K562 (cell line): Measurements from ENCODE around the gene RREB1. TPM values are rescaled to one million over a fixed set of nuclear protein-coding genes. Genes with fewer than 3 reads are reported as not detected.

ENCODE experiments used
- C11orf30 ChIP-seq: fragments of 450-650 bp; IDR thresholded peaks from 2 replicates; pipeline ENCODE4 v1.6.1; 2016; ENCODE audit warnings: low read depth, mild to moderate bottlenecking
- CEBPB ChIP-seq: fragments of 450-650 bp; IDR thresholded peaks from 2 replicates; pipeline ENCODE4 v1.6.1; 2016; ENCODE audit warnings: missing genetic modification characterization, missing compliant biosample characterization
- CREBBP ChIP-seq: IDR thresholded peaks from one replicate; pipeline ENCODE4 v1.6.1; 2012; ENCODE audit warnings: low read depth, mild to moderate bottlenecking, control low read depth, inconsistent platforms, low read length
- CTCF ChIP-seq, 3 experiments: IDR thresholded peaks in 2 of 3; conservative IDR thresholded peaks in 1 of 3; 2 replicates each; pipeline ENCODE4 v1.5.1; 2011 to 2012; ENCODE audit warnings: low read length in 3 of 3, mild to moderate bottlenecking in 3 of 3, control low read depth in 2 of 3, improper control_type of control experiment in 1 of 3, inconsistent platforms in 1 of 3, low read depth in 1 of 3, mixed read lengths in 1 of 3, moderate library complexity in 1 of 3; ENCODE audit not compliant: insufficient read depth in 2 of 3
- CXXC5 ChIP-seq: fragments of 250-450 bp; sonication (Bioruptor Pico); IDR thresholded peaks from 2 replicates; pipeline ENCODE4 v1.8.0; 2022; ENCODE audit warnings: inconsistent platforms, mild to moderate bottlenecking, moderate library complexity
- DDX20 ChIP-seq: fragments of 450-650 bp; IDR thresholded peaks from 2 replicates; pipeline ENCODE4 v1.6.1; 2016; ENCODE audit warnings: missing genetic modification characterization, low read depth, mild to moderate bottlenecking, missing compliant biosample characterization, moderate library complexity
- EGR1 ChIP-seq: fragments of 450-650 bp; conservative IDR thresholded peaks from 2 replicates; pipeline ENCODE4 v1.6.1; 2017; ENCODE audit warnings: mild to moderate bottlenecking
- FIP1L1 ChIP-seq: fragments of 200-400 bp; formaldehyde crosslinking; IDR thresholded peaks from 2 replicates; pipeline ENCODE4 v1.6.1; 2018; ENCODE audit warnings: mild to moderate bottlenecking, low read depth, low read length; ENCODE audit not compliant: poor library complexity, severe bottlenecking
- GATAD2B ChIP-seq: fragments of 450-650 bp; IDR thresholded peaks from 2 replicates; pipeline ENCODE4 v1.6.1; 2017; ENCODE audit warnings: mild to moderate bottlenecking, borderline replicate concordance
- POLR3A ChIP-seq: IDR thresholded peaks from 2 replicates; pipeline ENCODE4 v1.6.1; 2011; ENCODE audit warnings: borderline replicate concordance, mild to moderate bottlenecking, moderate library complexity; ENCODE audit not compliant: insufficient read length, insufficient read depth; ENCODE audit errors: extremely low read depth
- PRPF4 ChIP-seq: fragments of 200-400 bp; formaldehyde crosslinking; IDR thresholded peaks from one replicate; pipeline ENCODE4 v1.6.1; 2017; ENCODE audit warnings: low read length, low read depth, mild to moderate bottlenecking; ENCODE audit not compliant: insufficient read depth, poor library complexity, severe bottlenecking
- RBM25 ChIP-seq: fragments of 200-400 bp; formaldehyde crosslinking; IDR thresholded peaks from 2 replicates; pipeline ENCODE4 v1.6.1; 2018; ENCODE audit warnings: low read length, low read depth, moderate library complexity; ENCODE audit not compliant: severe bottlenecking
- RHOXF2B ChIP-seq: fragments of 250-450 bp; sonication (Bioruptor Pico); conservative IDR thresholded peaks from 2 replicates; pipeline ENCODE4 v1.5.1; 2021
- SRSF1 ChIP-seq: fragments of 200-400 bp; formaldehyde crosslinking; IDR thresholded peaks from 2 replicates; pipeline ENCODE4 v1.6.1; 2017; ENCODE audit warnings: mild to moderate bottlenecking, low read depth, low read length, moderate library complexity
- SRSF9 ChIP-seq: fragments of 200-400 bp; formaldehyde crosslinking; IDR thresholded peaks from 2 replicates; pipeline ENCODE4 v1.6.1; 2017; ENCODE audit warnings: low read depth, low read length, borderline replicate concordance
- TCF7L2 ChIP-seq: fragments of 150-350 bp; IDR thresholded peaks from 2 replicates; pipeline ENCODE4 v1.6.1; 2016; ENCODE audit warnings: low read depth, mild to moderate bottlenecking, low read length, moderate library complexity
- TRIM28 ChIP-seq: fragments of 450-650 bp; IDR thresholded peaks from 2 replicates; pipeline ENCODE4 v1.6.1; 2017
- XRCC5 ChIP-seq: fragments of 200-400 bp; formaldehyde crosslinking; IDR thresholded peaks from 2 replicates; pipeline ENCODE4 v1.6.1; 2017; ENCODE audit warnings: low read depth, mild to moderate bottlenecking, low read length
- ZEB2 ChIP-seq: fragments of 450-650 bp; IDR thresholded peaks from 2 replicates; pipeline ENCODE4 v1.6.1; 2016
- ZKSCAN8 ChIP-seq: fragments of 200-800 bp; sonication (Bioruptor generic); IDR thresholded peaks from 2 replicates; pipeline ENCODE4 v1.6.1; 2016; ENCODE audit warnings: missing genetic modification characterization, missing compliant biosample characterization
- ZNF324 ChIP-seq: fragments of 250-450 bp; sonication (Bioruptor Pico); IDR thresholded peaks from 2 replicates; pipeline ENCODE4 v1.4.0; 2020; ENCODE audit warnings: mild to moderate bottlenecking
- ZNF395 ChIP-seq: fragments of 200-800 bp; sonication (Bioruptor generic); IDR thresholded peaks from 2 replicates; pipeline ENCODE4 v1.6.1; 2017; ENCODE audit warnings: missing genetic modification characterization, missing compliant biosample characterization
- ZNF778 ChIP-seq: fragments of 450-650 bp; formaldehyde crosslinking; IDR thresholded peaks from 2 replicates; pipeline ENCODE4 v1.4.0; 2020; ENCODE audit warnings: mild to moderate bottlenecking, moderate library complexity
- polyA plus RNA-seq, 8 experiments: library from polyadenylated mRNA; depleted of rRNA in 4 of 8; stranded (reverse) in 5 of 8; unstranded in 3 of 8; fragments of >200 nt; fragmentation: Nextera tagmentation in 2 of 8; fragmentation: Illumina TruSeq in 1 of 8; extraction: Ambion mirVana in 2 of 8; extraction: Trizol in 1 of 8; gene quantifications; 2 replicates each; pipeline versions ENCODE4 v1.2.1 to v1.2.3, GENCODE V29; 2011 to 2014; ENCODE audit warnings: inconsistent platforms in 1 of 8, missing spikeins in 1 of 8
- total RNA-seq, 7 experiments: library from RNA; depleted of rRNA in 6 of 7; stranded (reverse); fragments of >200 nt in 6 of 7; fragmentation: Illumina TruSeq in 2 of 7; extraction: Trizol in 2 of 7; gene quantifications; 2 replicates each; pipeline versions ENCODE4 v1.2.1 to v1.2.3, GENCODE V29; 2011 to 2021; ENCODE audit warnings: low replicate concordance in 1 of 7
- TF ChIP-seq, protein P1 (sequence below): fragments of 250-450 bp; sonication (Bioruptor Pico); IDR thresholded peaks from 2 replicates; pipeline ENCODE4 v1.4.0; 2020; ENCODE audit warnings: borderline replicate concordance

Gene RREB1
- total and polyA plus RNA-seq, 9 of the 15 experiments (the other 6 are each of a cell fraction or from before 2014, with no cell fraction given): 3.3 to 64.2 (median 19.3) TPM

- TF ChIP-seq, protein P1, sequence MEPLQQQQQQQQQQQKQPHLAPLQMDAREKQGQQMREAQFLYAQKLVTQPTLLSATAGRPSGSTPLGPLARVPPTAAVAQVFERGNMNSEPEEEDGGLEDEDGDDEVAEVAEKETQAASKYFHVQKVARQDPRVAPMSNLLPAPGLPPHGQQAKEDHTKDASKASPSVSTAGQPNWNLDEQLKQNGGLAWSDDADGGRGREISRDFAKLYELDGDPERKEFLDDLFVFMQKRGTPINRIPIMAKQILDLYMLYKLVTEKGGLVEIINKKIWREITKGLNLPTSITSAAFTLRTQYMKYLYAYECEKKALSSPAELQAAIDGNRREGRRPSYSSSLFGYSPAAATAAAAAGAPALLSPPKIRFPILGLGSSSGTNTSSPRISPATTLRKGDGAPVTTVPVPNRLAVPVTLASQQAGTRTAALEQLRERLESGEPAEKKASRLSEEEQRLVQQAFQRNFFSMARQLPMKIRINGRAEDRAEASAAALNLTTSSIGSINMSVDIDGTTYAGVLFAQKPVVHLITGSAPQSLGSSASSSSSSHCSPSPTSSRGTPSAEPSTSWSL (CRISPR knock-in tag): no peak
- TF ChIP-seq CTCF (IDR thresholded peaks at IDR 0.05 in 2 of 3, conservative IDR thresholded peaks at IDR 0.05 in 1 of 3; ENCODE audit: insufficient read depth in 2 of 3, low read depth in 1 of 3, low read length in 3 of 3) (no peak), SRSF9 (no peak), SRSF1 (no peak), GATAD2B (peak; percentile 96), POLR3A (no peak), TRIM28 (no peak; the same call in none of the 2 replicates), ZNF324 (CRISPR knock-in tag) (peak; percentile 28; the same call in 1 of the 2 replicates), XRCC5 (no peak), ZEB2 (peak; percentile 94), ZNF395 (peak; percentile 80; the same call in 1 of the 2 replicates), FIP1L1 (no peak), RHOXF2B (CRISPR knock-in tag) (no peak), EGR1 (peak; percentile 87), ZNF778 (no peak), C11orf30 (peak; percentile 93), CREBBP (no peak), CXXC5 (peak; percentile 67), CEBPB (tag) (peak; percentile 51), DDX20 (tag) (no peak), TCF7L2 (no peak), ZKSCAN8 (CRISPR knock-in tag) (peak; percentile 54; the same call in 1 of the 2 replicates), RBM25 (no peak), PRPF4 (no peak)
Measured at GRCh38 chr6:7201732-7202541, 94.2 kb downstream of the RREB1 start (continued).
